ENCODE data around the gene DRC1. TPM values are rescaled to one million over a fixed set of nuclear protein-coding genes. Genes with fewer than 3 reads are reported as not detected.

DRC1 gene
- total RNA-seq, 1 donor from 2014 or later = 0.13 TPM

GRCh38 chr2:26472821-26473655 is 71.3 kb downstream of the DRC1 start:
- H3K27me3 ChIP-seq (ENCODE audit: control insufficient read depth, insufficient read depth, low read length) = no peaks in the 10 kb centered on the region
- TF ChIP-seq, protein P1, sequence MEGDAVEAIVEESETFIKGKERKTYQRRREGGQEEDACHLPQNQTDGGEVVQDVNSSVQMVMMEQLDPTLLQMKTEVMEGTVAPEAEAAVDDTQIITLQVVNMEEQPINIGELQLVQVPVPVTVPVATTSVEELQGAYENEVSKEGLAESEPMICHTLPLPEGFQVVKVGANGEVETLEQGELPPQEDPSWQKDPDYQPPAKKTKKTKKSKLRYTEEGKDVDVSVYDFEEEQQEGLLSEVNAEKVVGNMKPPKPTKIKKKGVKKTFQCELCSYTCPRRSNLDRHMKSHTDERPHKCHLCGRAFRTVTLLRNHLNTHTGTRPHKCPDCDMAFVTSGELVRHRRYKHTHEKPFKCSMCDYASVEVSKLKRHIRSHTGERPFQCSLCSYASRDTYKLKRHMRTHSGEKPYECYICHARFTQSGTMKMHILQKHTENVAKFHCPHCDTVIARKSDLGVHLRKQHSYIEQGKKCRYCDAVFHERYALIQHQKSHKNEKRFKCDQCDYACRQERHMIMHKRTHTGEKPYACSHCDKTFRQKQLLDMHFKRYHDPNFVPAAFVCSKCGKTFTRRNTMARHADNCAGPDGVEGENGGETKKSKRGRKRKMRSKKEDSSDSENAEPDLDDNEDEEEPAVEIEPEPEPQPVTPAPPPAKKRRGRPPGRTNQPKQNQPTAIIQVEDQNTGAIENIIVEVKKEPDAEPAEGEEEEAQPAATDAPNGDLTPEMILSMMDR (IDR thresholded peaks at IDR 0.05; ENCODE audit: insufficient read depth, low read length, poor library complexity, severe bottlenecking) = no peak
- no peaks in the 10 kb centered on the region for H3K36me3 ChIP-seq (ENCODE audit: control insufficient read depth, insufficient read depth, low read length)
- H3K4me3 ChIP-seq (ENCODE audit: low read depth, low read length) = no peak overlapping the region
- DNase-seq (ENCODE audit: low read depth) = no peak

DNA sequence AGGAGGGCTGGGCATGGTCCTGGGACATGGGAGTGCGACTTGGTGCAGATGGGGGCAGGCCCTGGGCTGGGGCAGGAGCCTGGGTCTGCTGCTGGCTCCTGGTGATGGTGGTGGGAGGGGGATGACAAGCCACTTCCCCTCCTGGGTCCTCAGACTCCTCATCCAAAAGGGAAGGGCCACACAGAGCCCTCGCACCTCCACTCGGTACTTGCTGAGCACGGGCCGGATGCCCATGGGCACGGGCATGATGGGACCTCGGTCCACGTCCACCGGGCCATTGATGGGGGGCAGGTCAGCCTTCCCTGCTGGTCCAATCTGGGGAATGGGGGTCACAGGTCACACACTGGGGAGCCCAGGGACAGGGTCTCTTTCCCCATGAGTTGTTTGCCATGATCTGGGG is 72.1 kb downstream of the DRC1 start:
- DNase-seq (ENCODE audit: low read depth) = no peak
- H3K4me3 ChIP-seq (ENCODE audit: low read depth, low read length) = no peak overlapping the region
- TF ChIP-seq, protein P1 (IDR thresholded peaks at IDR 0.05; ENCODE audit: insufficient read depth, low read length, poor library complexity, severe bottlenecking) = no peak

GRCh38 chr2:26474261-26474785 is 72.6 kb downstream of the DRC1 start:
- no peak overlapping the region for H3K4me3 ChIP-seq (ENCODE audit: low read depth, low read length)
- no peak for DNase-seq (ENCODE audit: low read depth)
- no peaks in the 10 kb centered on the region for H3K27me3 ChIP-seq (ENCODE audit: control insufficient read depth, insufficient read depth, low read length)
- H3K36me3 ChIP-seq (ENCODE audit: control insufficient read depth, insufficient read depth, low read length) = no peaks in the 10 kb centered on the region
- TF ChIP-seq, protein P1 (IDR thresholded peaks at IDR 0.05; ENCODE audit: insufficient read depth, low read length, poor library complexity, severe bottlenecking) = no peak

More for the DNA sequence above, 72.1 kb downstream of the DRC1 start:
- no peaks in the 10 kb centered on the region for H3K36me3 ChIP-seq (ENCODE audit: control insufficient read depth, insufficient read depth, low read length)
- H3K27me3 ChIP-seq (ENCODE audit: control insufficient read depth, insufficient read depth, low read length) = no peaks in the 10 kb centered on the region

DNA sequence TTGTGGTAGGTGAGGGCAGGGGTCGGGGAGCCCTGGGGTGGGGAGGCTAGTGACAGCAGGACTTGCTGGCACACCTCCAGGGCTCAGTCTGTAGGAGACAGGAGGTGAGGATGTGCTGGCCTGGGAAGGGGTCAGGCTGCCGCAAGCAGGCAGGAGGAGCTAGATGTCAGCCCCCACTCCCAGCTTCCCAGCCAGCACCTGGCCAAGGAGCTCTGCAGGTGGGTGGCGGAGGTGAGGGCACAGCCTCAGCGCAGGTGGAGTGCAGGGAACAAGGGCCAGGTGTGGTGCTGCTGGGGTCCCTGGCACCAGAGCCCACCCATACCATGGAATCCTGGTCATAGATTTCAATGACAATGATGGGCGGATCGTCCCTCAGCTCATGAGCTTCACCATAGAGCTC is 73.3 kb downstream of the DRC1 start:
- Histone ChIP-seq H3K27me3 (ENCODE audit: control insufficient read depth, insufficient read depth, low read length) (no peaks in the 10 kb centered on the region), H3K4me3 (ENCODE audit: low read depth, low read length) (no peak overlapping the region), H3K36me3 (ENCODE audit: control insufficient read depth, insufficient read depth, low read length) (no peaks in the 10 kb centered on the region)
- DNase-seq (ENCODE audit: low read depth) = no peak
- TF ChIP-seq, protein P1 (IDR thresholded peaks at IDR 0.05; ENCODE audit: insufficient read depth, low read length, poor library complexity, severe bottlenecking) = no peak

GRCh38 chr2:26475832-26476501 is 74.2 kb downstream of the DRC1 start:
- Histone ChIP-seq H3K4me3 (ENCODE audit: low read depth, low read length) (no peak overlapping the region), H3K36me3 (ENCODE audit: control insufficient read depth, insufficient read depth, low read length) (no peaks in the 10 kb centered on the region), H3K27me3 (ENCODE audit: control insufficient read depth, insufficient read depth, low read length) (no peaks in the 10 kb centered on the region)
- TF ChIP-seq, protein P1 (IDR thresholded peaks at IDR 0.05; ENCODE audit: insufficient read depth, low read length, poor library complexity, severe bottlenecking) = no peak
- no peak for DNase-seq (ENCODE audit: low read depth)

Measured in kidney epithelial cell (primary cell).